ENCODE measurements around the gene FRG1.
"Not testable (repeated sequence)": the region's sequence is repeated elsewhere in the genome, so short reads cannot be mapped to it uniquely, and the experiment has no call there.

Gene FRG1

GRCh38 chr4:189940178-189941004, at the start of gene FRG1:
Gene FRG1 (plus strand): TSS chr4:189940872. CDS start chr4:189941010, 138 bp downstream.
- peak; percentile 93 for DNase-seq (ENCODE audit: low spot score)

DNA sequence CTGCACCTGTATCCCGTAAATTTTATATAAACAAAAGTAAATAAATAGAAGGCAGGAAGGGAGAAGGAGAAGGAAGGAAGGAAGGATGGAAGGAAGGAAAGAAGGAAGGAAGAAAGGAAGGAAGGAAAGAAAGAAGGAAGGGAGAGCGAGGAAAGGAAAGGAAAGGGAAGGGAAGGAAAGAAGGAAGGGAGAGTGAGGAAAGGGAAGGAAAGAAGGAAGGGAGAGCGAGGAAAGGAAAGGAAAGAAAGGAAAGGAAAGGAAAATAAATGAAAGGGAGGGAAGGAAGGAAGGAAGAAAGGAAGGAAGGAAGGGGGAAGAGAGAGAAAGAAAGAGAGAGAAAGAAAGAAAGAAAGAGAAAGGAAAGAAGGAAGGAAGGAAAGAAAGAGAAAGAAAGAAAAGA, 43.0 kb upstream of the FRG1 start:
- DNase-seq (ENCODE audit: low spot score) = no peak

DNA sequence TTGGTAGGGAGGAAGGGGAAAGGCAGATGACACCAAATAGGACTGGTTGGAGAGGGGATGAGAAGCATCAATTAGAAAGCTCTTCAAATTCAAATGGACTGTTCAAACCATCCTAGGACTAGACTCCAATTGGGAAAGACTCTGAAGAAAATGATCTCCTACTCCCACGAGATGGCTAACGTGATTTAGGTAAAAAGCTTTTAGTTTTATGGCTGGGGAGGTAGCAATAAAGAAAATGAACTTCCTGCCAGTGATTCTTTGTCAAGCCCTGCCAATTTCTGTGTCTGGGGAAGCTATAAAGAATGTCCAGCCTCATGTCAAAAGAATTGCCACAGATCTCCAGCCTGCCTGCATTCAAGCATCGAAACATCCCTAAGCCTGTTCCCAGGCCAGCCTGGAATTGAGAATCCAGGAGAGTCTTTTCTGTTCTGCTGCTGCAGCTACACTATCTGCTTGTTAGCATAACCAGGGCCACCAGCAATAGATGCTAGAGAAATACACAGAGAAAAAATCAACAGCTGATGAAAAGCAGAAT, 41.1 kb upstream of the FRG1 start:
- not testable (repeated sequence) for DNase-seq (ENCODE audit: low spot score)

DNA sequence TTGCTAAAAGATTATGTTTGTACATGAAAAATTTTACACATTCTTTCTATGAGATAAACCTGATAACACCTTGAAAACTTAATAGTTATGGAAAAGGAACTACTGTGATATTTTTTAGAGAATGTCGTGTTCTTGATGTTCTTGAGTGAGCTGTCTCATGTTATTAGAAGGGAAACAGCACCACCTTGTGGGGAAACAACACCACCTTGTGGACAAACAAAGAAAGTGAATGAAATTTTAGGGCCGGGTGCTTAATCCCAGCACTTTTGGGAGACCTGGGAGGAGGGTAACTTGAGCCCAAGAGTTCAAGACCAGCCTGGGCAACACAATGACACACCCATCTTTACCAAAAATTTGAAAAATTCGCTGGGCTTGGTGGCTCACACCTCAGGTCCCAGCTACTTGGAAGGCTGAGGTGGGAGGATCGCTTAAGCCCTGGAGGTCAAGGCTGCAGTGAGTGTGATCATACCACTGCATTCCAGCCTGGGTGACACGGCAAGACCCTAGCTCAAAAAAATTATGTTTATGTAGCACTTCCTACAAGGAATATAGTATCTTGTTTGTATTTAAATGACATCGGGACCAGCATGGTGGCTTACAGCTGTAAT, 36.1 kb upstream of the FRG1 start:
- peak; percentile 72 for DNase-seq (ENCODE audit: low spot score)

DNA sequence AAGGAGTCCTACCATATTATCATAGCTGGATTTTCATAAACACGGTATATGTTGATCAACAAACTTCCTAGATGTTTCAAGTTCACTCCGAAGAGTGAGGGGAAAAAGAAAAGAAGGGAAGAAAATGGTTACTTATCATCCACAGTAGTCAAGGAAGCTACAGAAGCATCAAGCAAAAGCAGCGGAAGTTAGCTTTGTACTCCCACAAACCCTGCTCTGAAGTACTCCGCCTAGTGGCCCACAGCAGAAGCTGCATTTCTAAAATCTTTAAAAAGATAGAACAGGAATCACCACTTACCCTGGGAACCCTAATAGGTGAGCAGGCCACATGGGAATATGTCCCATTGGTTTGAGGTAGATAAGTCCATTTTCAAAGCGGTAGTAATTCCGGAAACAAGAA, 28.5 kb upstream of the FRG1 start:
- DNase-seq (ENCODE audit: low spot score) = peak; percentile 11

DNA sequence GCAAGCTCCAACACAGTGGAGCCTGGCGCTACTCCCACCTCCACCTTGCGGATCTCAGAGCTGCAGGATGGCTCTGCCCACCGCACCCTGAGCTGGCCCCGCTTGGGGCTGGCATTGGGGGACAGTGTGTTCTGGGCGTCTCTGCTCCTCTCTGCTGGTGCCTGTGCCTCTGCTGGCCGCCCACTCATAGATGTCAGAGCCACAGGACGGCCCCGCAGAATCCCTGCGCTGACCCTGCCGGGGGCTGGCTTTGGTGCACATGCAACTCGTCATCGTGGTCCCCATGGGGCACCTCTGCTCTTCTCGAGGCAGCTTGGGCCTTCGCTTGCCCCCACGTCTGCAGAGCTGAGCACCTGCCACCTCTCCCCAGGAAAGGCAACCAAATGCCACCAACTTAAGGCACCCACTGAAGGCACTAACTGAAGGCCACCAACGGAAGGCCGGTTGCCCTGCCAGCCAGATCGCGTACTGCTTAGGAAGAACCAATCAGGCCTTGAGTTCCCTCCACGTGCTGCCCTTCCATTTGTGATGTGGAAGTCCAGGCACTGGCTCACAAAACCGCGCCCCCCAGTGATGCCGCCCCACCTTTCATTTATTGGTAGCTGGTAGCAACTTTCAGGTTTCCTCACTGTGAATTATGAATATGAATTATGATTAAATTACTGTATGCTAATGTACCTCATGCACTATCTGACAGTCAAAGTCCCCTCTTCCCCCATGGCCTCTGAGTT, 23.3 kb upstream of the FRG1 start:
- DNase-seq (ENCODE audit: low spot score) = no peak

DNA sequence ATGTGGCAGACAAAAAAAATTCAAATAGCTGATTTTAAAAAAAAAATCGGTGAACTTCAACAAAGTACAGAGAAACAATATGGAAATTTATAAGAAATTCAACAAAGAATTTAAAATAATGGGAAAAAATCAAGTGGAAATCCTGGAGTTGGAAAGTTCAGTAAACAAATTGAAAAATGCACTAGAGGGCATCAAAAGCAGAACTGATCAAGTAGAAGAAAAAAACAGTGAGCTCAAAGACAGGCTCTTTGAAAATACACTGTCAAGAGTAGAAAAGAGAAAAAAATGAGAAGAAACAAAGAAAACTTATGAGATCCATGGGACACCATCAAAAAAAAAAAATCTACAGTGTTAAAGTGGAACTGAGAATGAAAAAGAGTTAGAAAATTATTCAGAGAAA, 19.6 kb upstream of the FRG1 start:
- DNase-seq (ENCODE audit: low spot score) = no peak

- peak; percentile 18 for DNase-seq (ENCODE audit: low spot score)
Observed at GRCh38 chr4:189926742-189927141, 13.9 kb upstream of the FRG1 start.

GRCh38 chr4:189941005-189941450, 356 bp downstream of the FRG1 start:
- no peak for DNase-seq (ENCODE audit: low spot score)

- DNase-seq (ENCODE audit: low spot score) = not testable (repeated sequence)
Observed at GRCh38 chr4:189942412-189942811, 1.7 kb downstream of the FRG1 start.

- DNase-seq (ENCODE audit: low spot score) = not testable (repeated sequence)
Observed at GRCh38 chr4:189944077-189944476, 3.4 kb downstream of the FRG1 start.

- not testable (repeated sequence) for DNase-seq (ENCODE audit: low spot score)
Observed at GRCh38 chr4:189946906-189947305, 6.2 kb downstream of the FRG1 start.

DNA sequence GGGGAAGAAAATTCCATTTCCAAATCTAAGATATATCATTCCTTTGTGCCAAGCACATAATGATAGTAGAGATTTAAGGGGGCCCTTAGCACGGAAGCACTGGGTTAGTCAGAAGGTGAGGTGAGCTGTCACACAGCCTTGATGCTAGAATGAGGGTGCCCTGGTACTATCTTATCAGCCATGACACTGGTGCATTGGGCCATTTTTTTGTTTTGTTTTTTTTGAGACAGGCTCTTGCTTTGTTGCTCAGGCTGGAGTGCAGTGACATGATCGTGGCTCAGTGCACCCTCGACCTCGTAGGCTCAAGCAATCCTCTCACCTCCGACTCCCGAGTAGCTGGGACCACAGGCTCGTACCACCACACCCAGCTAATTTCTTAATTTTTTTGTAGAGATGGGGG, 7.8 kb downstream of the FRG1 start:
- not testable (repeated sequence) for DNase-seq (ENCODE audit: low spot score)

GRCh38 chr4:189969291-189969690, 28.6 kb downstream of the FRG1 start:
- not testable (repeated sequence) for DNase-seq (ENCODE audit: low spot score)

DNA sequence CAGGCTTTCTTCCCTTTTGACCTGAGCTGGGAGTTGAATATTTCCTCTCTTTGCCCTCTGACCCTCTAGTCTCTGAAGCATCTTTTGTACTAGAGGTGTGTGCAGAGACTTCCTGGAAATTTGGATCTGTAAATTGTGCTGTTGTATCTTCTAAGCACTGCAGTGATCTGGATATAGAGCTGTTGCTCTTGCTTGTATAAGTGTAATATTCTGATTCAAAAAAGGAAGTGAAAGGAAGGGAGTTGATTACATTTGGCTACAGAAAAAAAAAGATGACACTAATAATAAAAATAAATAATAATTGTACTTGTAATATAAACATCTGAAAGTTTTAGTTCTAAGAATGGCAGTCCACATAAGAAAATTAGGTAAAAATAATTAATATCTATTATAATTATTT, 33.0 kb downstream of the FRG1 start:
- DNase-seq (ENCODE audit: low spot score) = no peak

- DNase-seq (ENCODE audit: low spot score) = peak; percentile 5
Observed at GRCh38 chr4:189974056-189974455, 33.4 kb downstream of the FRG1 start.

DNA sequence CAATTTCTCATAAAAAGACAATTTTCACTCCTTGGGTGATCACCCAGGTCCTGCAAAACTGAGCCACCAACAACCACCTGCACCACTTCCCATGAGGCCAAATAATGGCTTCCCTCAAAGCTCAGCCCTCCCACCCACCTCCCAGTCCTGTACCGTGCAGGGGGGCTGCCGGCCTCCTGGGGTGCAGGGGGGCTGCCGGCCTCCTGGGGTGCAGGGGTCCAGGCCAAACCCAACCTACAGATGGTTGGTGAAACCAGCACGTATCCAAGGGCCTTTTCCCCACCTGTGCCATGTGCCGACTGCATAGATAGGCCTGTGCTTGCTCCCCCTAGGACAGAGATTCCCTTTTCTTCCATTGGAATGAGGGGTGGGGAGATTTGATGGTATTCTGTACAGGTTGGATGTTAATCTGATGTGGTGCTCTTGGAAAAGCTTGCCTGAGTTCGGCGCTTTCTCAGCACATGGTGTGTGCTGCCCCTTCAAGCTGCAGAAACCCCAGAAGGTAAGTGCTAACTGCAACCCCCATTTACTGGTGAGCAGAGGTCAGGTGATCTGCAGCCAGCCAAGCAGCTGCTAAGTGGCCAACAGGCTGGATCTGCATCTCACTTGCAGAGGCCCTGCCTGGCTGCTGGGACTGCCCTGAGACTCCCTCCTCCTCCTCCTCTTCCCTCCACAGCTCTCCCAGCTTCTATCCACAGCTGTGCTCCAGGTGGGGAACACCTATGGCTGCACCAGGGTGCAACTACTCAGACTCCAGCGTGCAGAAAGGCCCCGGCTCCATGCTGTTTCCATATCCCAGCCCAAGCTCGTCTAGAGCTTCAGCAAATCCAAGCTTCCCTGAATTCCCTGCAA, 38.8 kb downstream of the FRG1 start:
- no peak for DNase-seq (ENCODE audit: low spot score)

DNA sequence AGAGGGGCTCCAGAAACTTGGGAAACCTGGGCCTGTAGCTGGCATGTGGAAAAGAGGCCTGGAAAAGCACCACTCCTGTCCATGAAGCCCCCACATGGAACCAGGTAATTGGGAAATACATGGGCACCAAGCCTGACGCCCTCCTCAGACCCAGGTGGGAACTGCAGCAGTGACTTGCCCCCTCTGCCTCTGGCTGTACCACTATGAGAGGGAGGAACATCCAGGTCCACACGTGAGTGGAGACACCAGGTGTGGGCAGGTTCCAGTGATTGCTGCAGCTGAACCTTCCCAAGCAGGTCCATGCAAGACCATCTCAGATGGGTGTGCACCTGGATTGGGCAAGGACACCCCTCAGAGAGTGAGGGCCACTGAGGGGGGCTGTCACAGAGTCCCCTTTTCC, 39.6 kb downstream of the FRG1 start:
- not testable (repeated sequence) for DNase-seq (ENCODE audit: low spot score)

DNA sequence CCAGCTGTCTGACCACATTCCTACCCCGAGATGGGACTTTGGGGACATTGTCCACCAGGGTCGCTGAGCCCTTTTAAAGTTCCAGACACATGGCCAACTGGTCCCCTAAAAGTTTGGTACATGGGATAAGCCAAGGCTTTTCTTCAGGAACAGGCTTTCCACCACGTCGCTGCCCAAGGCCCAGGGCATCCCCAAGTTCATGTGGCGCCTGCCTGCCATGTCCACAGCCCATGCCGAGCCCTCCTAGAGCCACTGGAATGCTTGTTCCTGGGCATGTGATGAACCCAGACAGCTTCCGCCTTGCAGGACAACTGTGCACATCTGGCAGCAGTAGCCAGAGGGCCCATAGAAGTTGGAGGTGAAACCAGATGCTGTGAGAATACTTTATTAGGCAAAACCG, 41.3 kb downstream of the FRG1 start:
- DNase-seq (ENCODE audit: low spot score) = no peak

- DNase-seq (ENCODE audit: low spot score) = not testable (repeated sequence)
Observed at GRCh38 chr4:189983916-189984526, 43.3 kb downstream of the FRG1 start.

DNA sequence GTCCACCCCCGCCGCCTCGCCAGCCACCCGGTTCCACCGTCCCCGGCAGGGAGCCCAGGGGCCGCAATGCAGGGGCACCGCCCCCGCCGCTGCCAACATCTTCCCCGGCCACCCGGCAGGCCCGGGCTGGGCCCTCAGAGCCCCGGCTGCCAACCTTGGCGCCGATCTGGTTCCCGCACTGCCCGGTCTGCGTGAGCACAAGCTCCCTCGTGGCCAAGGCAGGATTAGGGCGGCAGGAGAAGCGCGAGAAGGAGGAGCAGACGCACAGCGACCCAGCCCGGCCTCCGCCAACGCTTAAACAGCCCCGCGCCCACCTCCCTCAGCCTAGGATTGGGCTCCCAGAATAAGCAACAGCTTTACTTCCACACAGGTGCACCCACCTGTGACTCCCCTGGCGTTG, 44.0 kb downstream of the FRG1 start:
- DNase-seq (ENCODE audit: low spot score) = not testable (repeated sequence)

All from hematopoietic multipotent progenitor cell treated with erythropoietin and hydrocortisone succinate and interleukin-3 and kit ligand, for 15 days (in vitro differentiated cells).